Testis (tissue), 3 donors: ENCODE data around the gene RGS17. TPM values are rescaled to one million over a fixed set of nuclear protein-coding genes. Genes with fewer than 3 reads are reported as not detected.

Source experiments
- DNase-seq: peaks from one replicate; pipeline ENCODE4 v3.0.0-alpha.2; 2019
- H3K27ac ChIP-seq, 2 donors: fragments of 200-600 bp; sonication (generic); one replicate each; pipeline ENCODE4 v1.5.1; 2019
- H3K27me3 ChIP-seq: fragments of 200-600 bp; sonication (generic); one replicate; pipeline ENCODE4 v1.5.1; 2019
- H3K36me3 ChIP-seq: fragments of 200-600 bp; sonication (generic); one replicate; pipeline ENCODE4 v1.5.1; 2017; ENCODE audit warnings: low read depth; ENCODE audit errors: missing control alignments
- H3K4me1 ChIP-seq: fragments of 200-600 bp; sonication (generic); one replicate; pipeline ENCODE4 v1.5.1; 2019
- H3K4me3 ChIP-seq, 2 donors: fragments of 200-600 bp; sonication (generic); one replicate each; pipeline ENCODE4 v1.5.1; 2017 to 2019
- H3K9me3 ChIP-seq: fragments of 200-600 bp; sonication (generic); one replicate; pipeline ENCODE4 v1.5.1; 2017
- CTCF ChIP-seq, 3 experiments: fragments of 450-650 bp in 2 of 3; fragments of 200-600 bp in 1 of 3; sonication (generic) in 1 of 3; IDR thresholded peaks; one replicate each; pipeline ENCODE4 v1.5.1; 2016 to 2019; ENCODE audit warnings: antibody characterized with exemption in 3 of 3, mild to moderate bottlenecking in 2 of 3, moderate library complexity in 1 of 3
- POLR2A ChIP-seq: fragments of 450-650 bp; IDR thresholded peaks from one replicate; pipeline ENCODE4 v1.6.1; 2017; ENCODE audit warnings: antibody characterized with exemption, mild to moderate bottlenecking, moderate library complexity
- WGBS, 2 donors: methylation state at CpG; one replicate each; pipeline ENCODE4 v1.1.5; 2018; 5-methylcytosine and 5-hydroxymethylcytosine counted together
- intact Hi-C: fragments of 100-400 bp; cut with DNase I; formaldehyde crosslinking; loops from one replicate; pipeline ENCODE4 v1.15.1; 2023; ENCODE audit warnings: low total_unique reads
- polyA plus RNA-seq: library from polyadenylated mRNA; stranded (reverse); fragments of 350-450 nt; fragmentation: Illumina TruSeq; extraction: RNeasy Lipid Tissue Mini Kit (QIAGEN cat#74804); gene quantifications from one replicate; pipeline ENCODE4 v1.2.3, GENCODE V29; 2014; ENCODE audit warnings: low read depth, low replicate concordance; ENCODE audit not compliant: insufficient read depth
- total RNA-seq, 2 donors: library from RNA; depleted of rRNA; stranded (reverse); fragments of >200 nt; gene quantifications; one replicate each; pipeline ENCODE4 v1.2.3, GENCODE V29; 2016

RGS17 gene
- total and polyA plus RNA-seq, 3 donors from 2014 or later: 0.65 to 4.5 (median 3.1) TPM

DNA sequence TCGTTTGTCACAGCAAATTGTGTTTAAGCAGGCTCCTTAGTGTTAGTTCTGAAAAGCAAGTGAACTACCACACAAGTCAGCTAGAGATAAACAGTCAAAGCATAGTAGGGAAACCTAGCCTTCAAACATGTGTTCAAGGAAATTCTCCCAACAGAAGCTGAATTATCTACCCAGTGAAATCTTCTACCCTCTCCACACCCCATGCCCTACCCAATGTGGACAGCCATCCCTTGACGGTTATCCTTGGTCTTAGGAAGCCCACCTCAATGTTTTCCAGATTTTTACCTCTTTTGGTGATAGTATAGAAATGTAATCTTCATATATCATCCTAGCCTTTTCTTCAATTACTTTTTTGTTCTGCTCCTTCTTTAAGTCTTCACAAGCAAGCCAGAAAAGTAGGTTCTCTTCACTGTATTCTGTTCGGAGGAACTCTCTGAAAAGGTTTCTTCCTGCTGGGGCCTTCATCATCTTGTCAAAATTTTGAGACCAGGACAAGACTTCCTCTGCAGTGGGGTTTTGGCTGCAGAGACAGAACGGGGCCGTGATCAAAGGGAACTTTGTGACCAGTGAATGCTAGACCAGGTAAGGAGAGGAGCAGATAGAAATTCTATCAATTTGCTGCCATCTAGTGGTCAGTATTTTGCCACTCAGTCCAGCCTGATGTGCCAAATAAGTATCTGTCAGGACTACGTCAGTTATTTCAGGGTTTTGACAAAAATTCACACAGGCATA is 106.9 kb downstream of the RGS17 start:
- Histone ChIP-seq H3K9me3 (no peaks in the 10 kb centered on the region), H3K27me3 (no peaks in the 10 kb centered on the region), H3K4me1 (no peaks in the 10 kb centered on the region), H3K27ac (no peak overlapping the region), H3K36me3 (no peaks in the 10 kb centered on the region), H3K4me3 (no peak overlapping the region)
- intact Hi-C loops: no loop called here
- 55 to 59% methylated on average over 6 of the region's 6 CpGs for WGBS, 2 donors
- peak; percentile 46 for DNase-seq
- no peak for TF ChIP-seq POLR2A
- TF ChIP-seq CTCF (IDR thresholded peaks at IDR 0.05): peak; percentile 51 to 80 (median 69)

DNA sequence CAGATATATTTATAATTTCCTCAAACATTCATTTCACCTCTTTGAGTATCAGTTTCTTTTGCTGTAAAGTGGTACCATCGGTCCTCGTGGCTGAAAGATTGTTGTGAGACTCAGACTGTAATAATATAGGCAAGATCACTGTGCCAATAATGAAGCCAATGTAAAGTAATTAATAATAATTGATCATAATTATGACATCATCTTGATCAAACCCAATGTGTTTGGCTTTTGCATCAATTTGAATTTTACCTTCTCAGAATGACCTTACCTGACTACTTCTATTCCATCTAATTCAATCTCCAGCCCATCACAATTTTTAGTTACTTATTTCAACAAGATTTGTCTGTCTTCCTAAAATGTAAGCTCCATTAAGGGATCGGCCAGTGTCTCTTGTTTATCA is 112.7 kb downstream of the RGS17 start:
- intact Hi-C loops: no loop called here
- no peak for DNase-seq
- TF ChIP-seq CTCF (IDR thresholded peaks at IDR 0.05) (no peak), POLR2A (no peak)
- Histone ChIP-seq H3K36me3 (no peaks in the 10 kb centered on the region), H3K27ac (no peak overlapping the region), H3K4me1 (no peaks in the 10 kb centered on the region), H3K4me3 (no peak overlapping the region), H3K27me3 (no peaks in the 10 kb centered on the region), H3K9me3 (no peaks in the 10 kb centered on the region)
- 95 to 96% methylated on average over 3 of the region's 3 CpGs for WGBS, 2 donors

DNA sequence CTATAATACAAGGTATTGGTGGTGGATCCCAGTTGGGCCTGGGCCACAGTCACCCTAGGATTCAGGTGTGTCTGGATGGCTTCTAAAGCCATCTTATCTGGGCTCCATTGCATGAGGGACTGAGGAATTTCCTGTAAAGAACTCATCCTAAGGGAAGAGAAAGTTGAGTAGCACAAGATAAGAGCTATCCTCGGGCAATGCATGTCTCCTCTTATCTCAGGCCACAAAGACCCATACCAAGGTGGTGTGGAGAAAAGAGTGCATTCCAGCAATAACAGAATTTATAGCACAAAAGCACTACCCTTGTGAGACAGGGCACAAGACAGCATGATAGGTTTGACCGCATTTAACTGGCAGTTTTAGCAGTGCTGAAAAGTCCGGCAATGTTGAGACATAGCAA is 114.2 kb downstream of the RGS17 start:
- Histone ChIP-seq H3K36me3 (no peaks in the 10 kb centered on the region), H3K4me3 (no peak overlapping the region), H3K9me3 (no peaks in the 10 kb centered on the region), H3K4me1 (no peaks in the 10 kb centered on the region), H3K27me3 (no peaks in the 10 kb centered on the region), H3K27ac (no peak overlapping the region)
- no peak for TF ChIP-seq POLR2A
- no peak for TF ChIP-seq CTCF (IDR thresholded peaks at IDR 0.05)
- no peak for DNase-seq
- WGBS, 2 donors: 80 to 88% methylated on average over 3 of the region's 3 CpGs
- intact Hi-C loops: no loop called here

DNA sequence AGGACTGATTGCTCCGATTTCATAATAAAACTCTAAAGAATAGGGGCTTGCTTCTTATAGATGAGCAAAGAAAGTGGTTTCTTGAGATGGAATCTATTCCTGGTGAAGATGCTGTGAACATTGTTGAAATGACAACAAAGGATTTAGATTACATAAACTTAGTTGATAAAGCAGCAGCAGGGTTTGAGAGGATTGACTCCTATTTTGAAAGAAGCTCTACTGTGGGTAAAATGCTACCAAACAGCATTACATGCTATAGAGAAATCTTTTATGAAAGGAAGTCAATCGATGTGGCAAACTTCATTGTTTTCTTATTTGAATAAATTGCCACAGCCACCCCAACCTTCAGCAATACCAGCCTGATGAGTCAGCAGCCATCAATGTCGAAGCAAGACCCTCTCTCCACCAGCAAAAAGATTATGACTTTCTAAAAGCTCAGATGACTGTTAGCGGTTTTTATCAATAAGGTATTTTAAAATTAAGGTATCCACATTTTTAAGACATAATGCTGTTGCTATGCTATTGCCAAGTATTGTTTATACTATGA is 115.9 kb downstream of the RGS17 start:
- Histone ChIP-seq H3K4me1 (no peaks in the 10 kb centered on the region), H3K4me3 (no peak overlapping the region), H3K36me3 (no peaks in the 10 kb centered on the region), H3K9me3 (no peaks in the 10 kb centered on the region), H3K27me3 (no peaks in the 10 kb centered on the region), H3K27ac (no peak overlapping the region)
- DNase-seq: no peak
- TF ChIP-seq CTCF (IDR thresholded peaks at IDR 0.05) (no peak), POLR2A (no peak)
- 71 to 77% methylated on average over 4 of the region's 4 CpGs for WGBS, 2 donors
- intact Hi-C loops: no loop called here

- no peaks in the 10 kb centered on the region for H3K9me3 ChIP-seq
- H3K27ac ChIP-seq: no peak overlapping the region
- no peaks in the 10 kb centered on the region for H3K36me3 ChIP-seq
- WGBS, 2 donors: 79 to 83% methylated on average over 2 of the region's 2 CpGs
- no peaks in the 10 kb centered on the region for H3K4me1 ChIP-seq
- H3K4me3 ChIP-seq: no peak overlapping the region
- intact Hi-C loops: no loop called here
- DNase-seq: no peak
- TF ChIP-seq CTCF (IDR thresholded peaks at IDR 0.05) (no peak), POLR2A (no peak)
- H3K27me3 ChIP-seq: no peaks in the 10 kb centered on the region
Measured at GRCh38 chr6:153013438-153013837, 117.6 kb downstream of the RGS17 start.
